H7 (cell line): ENCODE measurements around the gene MAGEA8. TPM values are rescaled to one million over a fixed set of nuclear protein-coding genes. Genes with fewer than 3 reads are reported as not detected.
"Not testable (repeated sequence)": the region's sequence is repeated elsewhere in the genome, so short reads cannot be mapped to it uniquely, and the experiment has no call there.

Source experiments
- DNase-seq: peaks from one replicate; pipeline ENCODE4 v3.0.0; 2012
- H3K27me3 ChIP-seq: 2 replicates; pipeline ENCODE4 v1.6.0; 2011; ENCODE audit warnings: mild to moderate bottlenecking, low read length; ENCODE audit not compliant: control insufficient read depth, insufficient read depth
- H3K36me3 ChIP-seq: replicated peaks from 2 replicates; pipeline ENCODE4 v1.5.1; 2011; ENCODE audit warnings: low read length; ENCODE audit not compliant: control insufficient read depth, insufficient read depth
- H3K4me3 ChIP-seq: 2 replicates; pipeline ENCODE4 v1.5.1; 2011; ENCODE audit warnings: low read depth, mild to moderate bottlenecking, control low read depth, low read length, moderate library complexity; ENCODE audit not compliant: insufficient read depth
- total RNA-seq: library from RNA; depleted of rRNA; stranded (reverse); fragments of >200 nt; shearing (Covaris generic); gene quantifications from 2 replicates; pipeline ENCODE4 v1.2.3, GENCODE V29; 2014; rRNA removed

The MAGEA8 gene
- total RNA-seq, 1 experiment from 2014 or later, result not detected

GRCh38 chrX:149923836-149924235 is 42.9 kb downstream of the MAGEA8 start:
- not testable (repeated sequence) for H3K36me3 ChIP-seq, H3K27me3 ChIP-seq, H3K4me3 ChIP-seq, DNase-seq

- not testable (repeated sequence) for H3K27me3 ChIP-seq, DNase-seq, H3K36me3 ChIP-seq, H3K4me3 ChIP-seq
Observed at GRCh38 chrX:149924434-149924833, 43.5 kb downstream of the MAGEA8 start.

GRCh38 chrX:149927245-149927963 is 46.4 kb downstream of the MAGEA8 start:
- not testable (repeated sequence) for DNase-seq, H3K27me3 ChIP-seq, H3K4me3 ChIP-seq, H3K36me3 ChIP-seq

GRCh38 chrX:149927964-149928258 is 46.9 kb downstream of the MAGEA8 start:
- H3K36me3 ChIP-seq, H3K4me3 ChIP-seq, DNase-seq, H3K27me3 ChIP-seq: not testable (repeated sequence)

- H3K27me3 ChIP-seq, DNase-seq, H3K36me3 ChIP-seq, H3K4me3 ChIP-seq: not testable (repeated sequence)
Observed at GRCh38 chrX:149928635-149929034, 47.7 kb downstream of the MAGEA8 start.

- H3K4me3 ChIP-seq, H3K27me3 ChIP-seq, DNase-seq, H3K36me3 ChIP-seq: not testable (repeated sequence)
Observed at GRCh38 chrX:149929400-149929799, 48.4 kb downstream of the MAGEA8 start, which contains the start of gene HSFX4. Gene HSFX4, plus strand, starts transcription at chrX:149929573. Its CDS starts 72 bp downstream, at chrX:149929645.

GRCh38 chrX:149931355-149931754 is 50.4 kb downstream of the MAGEA8 start:
- DNase-seq, H3K27me3 ChIP-seq, H3K36me3 ChIP-seq, H3K4me3 ChIP-seq: not testable (repeated sequence)

- H3K27me3 ChIP-seq, H3K4me3 ChIP-seq, DNase-seq, H3K36me3 ChIP-seq: not testable (repeated sequence)
Observed at GRCh38 chrX:149932150-149932549, 51.2 kb downstream of the MAGEA8 start.

GRCh38 chrX:149932970-149933369 is 52.0 kb downstream of the MAGEA8 start:
- DNase-seq, H3K36me3 ChIP-seq, H3K4me3 ChIP-seq, H3K27me3 ChIP-seq: not testable (repeated sequence)

- not testable (repeated sequence) for H3K27me3 ChIP-seq, H3K4me3 ChIP-seq, H3K36me3 ChIP-seq, DNase-seq
Observed at GRCh38 chrX:149933547-149933946, 52.6 kb downstream of the MAGEA8 start.

Other genes starting within 250 kb of the MAGEA8 start
- 30.7 and 36.1 TPM in 2 replicates for gene TMEM185A, start 249.4 kb upstream of the MAGEA8 start, total RNA-seq
- 0.18 and 0.62 TPM in 2 replicates for gene MAGEA11, start 169.1 kb upstream of the MAGEA8 start, total RNA-seq
- 0.11 and 0.76 TPM in 2 replicates for gene HSFX1, start 107.1 kb upstream of the MAGEA8 start, total RNA-seq
- gene MAGEA9, start 99.3 kb upstream of the MAGEA8 start, total RNA-seq, result not detected in 2 replicates
- not detected in 2 replicates for gene HSFX4, start 48.4 kb downstream of the MAGEA8 start, total RNA-seq
- gene EOLA2, start 57.3 kb downstream of the MAGEA8 start, total RNA-seq, result 43.6 and 58.8 TPM in 2 replicates